ENCODE results near the gene PRKAR1B.

Gene PRKAR1B

DNA sequence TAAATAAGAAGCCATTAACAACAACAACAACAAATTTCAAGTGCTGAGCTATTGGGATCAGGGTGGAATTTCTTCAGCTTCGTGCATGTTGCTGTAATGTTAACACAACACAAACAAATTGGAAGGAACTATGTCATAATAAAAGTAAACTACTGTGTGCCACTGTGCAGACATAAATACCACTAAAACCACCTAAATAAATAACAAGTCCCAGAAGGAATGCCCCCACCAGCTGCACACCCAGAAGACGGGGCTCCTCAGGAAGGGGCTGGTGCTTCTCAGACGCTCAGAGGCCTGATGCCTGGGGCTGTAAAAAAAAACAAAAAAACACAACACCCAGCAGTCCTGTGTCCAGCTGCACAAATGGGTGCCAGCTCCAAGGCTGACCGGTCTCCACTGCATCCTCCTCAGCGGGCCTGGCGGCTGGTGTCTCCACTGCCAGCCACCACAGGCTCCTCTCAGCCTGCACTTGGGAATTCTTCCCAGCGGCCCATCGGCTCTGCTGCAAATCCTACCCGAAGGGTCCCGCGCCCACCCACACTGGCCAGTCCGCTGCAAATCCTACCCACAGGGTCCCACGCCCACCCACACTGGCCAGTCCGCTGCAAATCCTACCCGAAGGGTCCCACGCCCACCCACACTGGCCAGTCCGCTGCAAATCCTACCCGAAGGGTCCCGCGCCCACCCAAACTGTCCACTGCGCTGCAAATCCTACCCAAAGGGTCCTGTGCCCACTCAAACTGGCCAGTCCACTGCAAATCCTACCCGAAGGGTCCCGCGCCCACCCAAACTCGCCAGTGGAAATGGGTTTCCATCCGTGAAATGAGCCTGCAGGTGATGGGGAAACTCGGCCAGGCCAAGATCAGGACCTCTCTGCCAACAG is 36.4 kb downstream of the PRKAR1B start:
- H3K27ac ChIP-seq (ENCODE audit: extremely low read depth, low read depth, low read length) = no peak overlapping the region
- H3K4me1 ChIP-seq (ENCODE audit: control insufficient read depth, insufficient read depth, low read length) = no peaks in the 10 kb centered on the region
- POLR2A ChIA-PET = interaction anchor here (0.5 kb wide), 1 partner anchor 17 kb away, joined by 5 read pairs; no protein-coding TSS in a partner anchor
- CTCF ChIA-PET = interaction anchor here (0.6 kb wide), 1 partner anchor 631 kb away, joined by 3 read pairs; no protein-coding TSS in a partner anchor
- H3K9me3 ChIP-seq (ENCODE audit: control insufficient read depth, insufficient read depth, low read depth, low read length) = no peaks in the 10 kb centered on the region; the same call in 1 of the 2 replicates
- no peak overlapping the region for H3K4me3 ChIP-seq (ENCODE audit: low read depth, low read length)
- H3K36me3 ChIP-seq (ENCODE audit: control insufficient read depth in 2 of 2, insufficient read depth in 1 of 2, low read length in 2 of 2) = no peaks in the 10 kb centered on the region
- no peak for TF ChIP-seq EGR2 (tag by site-specific recombination; IDR thresholded peaks at IDR 0.05; ENCODE audit: low read depth)
- TF ChIP-seq ZNF223 (tag by site-specific recombination; IDR thresholded peaks at IDR 0.05) = no peak
- no peak for TF ChIP-seq ZBTB20 (tag by site-specific recombination; IDR thresholded peaks at IDR 0.05)
- no peak for TF ChIP-seq ZNF184 (tag by site-specific recombination; IDR thresholded peaks at IDR 0.05)
- TF ChIP-seq ZNF202 (tag by site-specific recombination; IDR thresholded peaks at IDR 0.05; ENCODE audit: borderline replicate concordance) = no peak

DNA sequence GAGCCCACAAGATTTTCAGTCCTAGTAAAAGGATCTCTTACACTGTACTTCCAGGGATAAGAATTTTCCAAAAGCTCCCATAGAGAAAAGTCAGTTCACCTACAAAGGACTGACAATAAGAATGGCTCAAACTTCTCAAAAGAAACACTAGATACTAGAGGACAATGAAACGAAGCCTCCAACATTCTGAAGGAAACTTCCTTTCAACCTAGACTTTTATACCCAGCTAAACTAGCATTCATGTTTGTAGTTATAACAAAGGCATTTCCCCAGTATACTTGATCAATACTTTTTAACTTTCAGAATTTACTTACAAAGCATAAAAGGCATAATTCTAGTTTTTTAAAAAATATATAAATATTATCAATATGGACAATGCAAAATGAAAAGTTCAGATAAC is 41.5 kb downstream of the PRKAR1B start:
- Histone ChIP-seq H3K4me3 (ENCODE audit: low read depth, low read length) (no peak overlapping the region), H3K36me3 (ENCODE audit: control insufficient read depth in 2 of 2, insufficient read depth in 1 of 2, low read length in 2 of 2) (no peaks in the 10 kb centered on the region), H3K4me1 (ENCODE audit: control insufficient read depth, insufficient read depth, low read length) (no peaks in the 10 kb centered on the region), H3K9me3 (ENCODE audit: control insufficient read depth, insufficient read depth, low read depth, low read length) (no peaks in the 10 kb centered on the region; the same call in 1 of the 2 replicates), H3K27ac (ENCODE audit: extremely low read depth, low read depth, low read length) (no peak overlapping the region)
- TF ChIP-seq RBAK (tag by site-specific recombination; IDR thresholded peaks at IDR 0.05) (no peak), ZNF626 (tag by site-specific recombination; IDR thresholded peaks at IDR 0.05) (no peak), ZNF792 (tag by site-specific recombination; IDR thresholded peaks at IDR 0.05) (no peak), ZFP69B (tag by site-specific recombination; IDR thresholded peaks at IDR 0.05) (no peak)
- TF ChIP-seq, protein P1, sequence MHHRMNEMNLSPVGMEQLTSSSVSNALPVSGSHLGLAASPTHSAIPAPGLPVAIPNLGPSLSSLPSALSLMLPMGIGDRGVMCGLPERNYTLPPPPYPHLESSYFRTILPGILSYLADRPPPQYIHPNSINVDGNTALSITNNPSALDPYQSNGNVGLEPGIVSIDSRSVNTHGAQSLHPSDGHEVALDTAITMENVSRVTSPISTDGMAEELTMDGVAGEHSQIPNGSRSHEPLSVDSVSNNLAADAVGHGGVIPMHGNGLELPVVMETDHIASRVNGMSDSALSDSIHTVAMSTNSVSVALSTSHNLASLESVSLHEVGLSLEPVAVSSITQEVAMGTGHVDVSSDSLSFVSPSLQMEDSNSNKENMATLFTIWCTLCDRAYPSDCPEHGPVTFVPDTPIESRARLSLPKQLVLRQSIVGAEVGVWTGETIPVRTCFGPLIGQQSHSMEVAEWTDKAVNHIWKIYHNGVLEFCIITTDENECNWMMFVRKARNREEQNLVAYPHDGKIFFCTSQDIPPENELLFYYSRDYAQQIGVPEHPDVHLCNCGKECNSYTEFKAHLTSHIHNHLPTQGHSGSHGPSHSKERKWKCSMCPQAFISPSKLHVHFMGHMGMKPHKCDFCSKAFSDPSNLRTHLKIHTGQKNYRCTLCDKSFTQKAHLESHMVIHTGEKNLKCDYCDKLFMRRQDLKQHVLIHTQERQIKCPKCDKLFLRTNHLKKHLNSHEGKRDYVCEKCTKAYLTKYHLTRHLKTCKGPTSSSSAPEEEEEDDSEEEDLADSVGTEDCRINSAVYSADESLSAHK (tag by site-specific recombination; IDR thresholded peaks at IDR 0.05) = no peak
- TF ChIP-seq, protein P2, sequence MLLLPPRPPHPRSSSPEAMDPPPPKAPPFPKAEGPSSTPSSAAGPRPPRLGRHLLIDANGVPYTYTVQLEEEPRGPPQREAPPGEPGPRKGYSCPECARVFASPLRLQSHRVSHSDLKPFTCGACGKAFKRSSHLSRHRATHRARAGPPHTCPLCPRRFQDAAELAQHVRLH (tag by site-specific recombination; IDR thresholded peaks at IDR 0.05) = no peak
- ChIA-PET CTCF (no interaction called here), POLR2A (no interaction called here)

DNA sequence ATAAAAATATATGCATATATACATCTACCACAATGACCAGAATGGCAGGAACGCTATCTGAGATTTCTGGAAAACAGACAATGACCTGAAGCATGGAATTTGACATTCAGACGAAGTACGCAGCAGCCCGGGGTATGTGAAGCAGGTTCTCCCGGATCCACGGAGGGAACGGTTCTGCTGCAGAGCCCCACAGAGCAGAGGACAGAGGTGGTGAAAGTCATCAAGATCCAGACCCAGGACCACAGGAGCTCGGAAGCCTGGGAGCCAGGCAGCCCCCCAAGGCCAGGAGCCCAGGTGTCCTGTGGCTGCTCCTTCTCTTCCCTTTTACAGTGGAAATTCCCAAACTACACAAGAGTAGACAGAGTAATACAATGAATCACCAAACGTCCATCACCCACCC is 42.7 kb downstream of the PRKAR1B start:
- ChIA-PET CTCF (no interaction called here), POLR2A (interaction anchor here (0.6 kb wide), 1 partner anchor 138 kb away, joined by 3 read pairs; no protein-coding TSS in a partner anchor)
- TF ChIP-seq, protein P3, sequence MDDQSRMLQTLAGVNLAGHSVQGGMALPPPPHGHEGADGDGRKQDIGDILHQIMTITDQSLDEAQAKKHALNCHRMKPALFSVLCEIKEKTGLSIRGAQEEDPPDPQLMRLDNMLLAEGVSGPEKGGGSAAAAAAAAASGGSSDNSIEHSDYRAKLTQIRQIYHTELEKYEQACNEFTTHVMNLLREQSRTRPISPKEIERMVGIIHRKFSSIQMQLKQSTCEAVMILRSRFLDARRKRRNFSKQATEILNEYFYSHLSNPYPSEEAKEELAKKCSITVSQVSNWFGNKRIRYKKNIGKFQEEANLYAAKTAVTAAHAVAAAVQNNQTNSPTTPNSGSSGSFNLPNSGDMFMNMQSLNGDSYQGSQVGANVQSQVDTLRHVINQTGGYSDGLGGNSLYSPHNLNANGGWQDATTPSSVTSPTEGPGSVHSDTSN (CRISPR knock-in tag; IDR thresholded peaks at IDR 0.05) = no peak
- TF ChIP-seq BCL11A (tag by site-specific recombination; IDR thresholded peaks at IDR 0.05; ENCODE audit: low read depth) = no peak
- no peak for TF ChIP-seq ZNF354C (tag by site-specific recombination; IDR thresholded peaks at IDR 0.05; ENCODE audit: borderline replicate concordance, low read depth)
- TF ChIP-seq PRDM1 (tag by site-specific recombination; IDR thresholded peaks at IDR 0.05) = no peak
- TF ChIP-seq ZNF837 (tag by site-specific recombination; IDR thresholded peaks at IDR 0.05) = no peak
- no peak for TF ChIP-seq ZNF37A (tag by site-specific recombination; IDR thresholded peaks at IDR 0.05)
- no peak for TF ChIP-seq ZNF664 (tag by site-specific recombination; IDR thresholded peaks at IDR 0.05)
- TF ChIP-seq ZNF791 (tag by site-specific recombination; IDR thresholded peaks at IDR 0.05) = no peak
- no peak for TF ChIP-seq ZNF292 (tag by site-specific recombination; IDR thresholded peaks at IDR 0.05; ENCODE audit: borderline replicate concordance, low read depth)
- TF ChIP-seq KLF9 (tag by site-specific recombination; IDR thresholded peaks at IDR 0.05; ENCODE audit: low read depth) = no peak
- no peak for TF ChIP-seq ZNF324 (tag by site-specific recombination; IDR thresholded peaks at IDR 0.05)
- TF ChIP-seq SCRT2 (tag by site-specific recombination; IDR thresholded peaks at IDR 0.05) = no peak
- TF ChIP-seq ZNF501 (tag by site-specific recombination; IDR thresholded peaks at IDR 0.05) = no peak
- TF ChIP-seq ZNF341 (tag by site-specific recombination; IDR thresholded peaks at IDR 0.05; ENCODE audit: low read depth) = no peak
- TF ChIP-seq ZBTB8A (tag by site-specific recombination; IDR thresholded peaks at IDR 0.05) = no peak
- TF ChIP-seq ZNF830 (tag by site-specific recombination; IDR thresholded peaks at IDR 0.05; ENCODE audit: low read depth) = no peak

More for the DNA sequence above, 42.7 kb downstream of the PRKAR1B start:
- Histone ChIP-seq H3K36me3 (ENCODE audit: control insufficient read depth in 2 of 2, insufficient read depth in 1 of 2, low read length in 2 of 2) (peaks cover 0 to 4% of the 10 kb centered on the region in 2 experiments; a peak in 2 of 3 replicates), H3K4me3 (ENCODE audit: low read depth, low read length) (no peak overlapping the region), H3K4me1 (ENCODE audit: control insufficient read depth, insufficient read depth, low read length) (no peaks in the 10 kb centered on the region), H3K9me3 (ENCODE audit: control insufficient read depth, insufficient read depth, low read depth, low read length) (no peaks in the 10 kb centered on the region; the same call in 1 of the 2 replicates), H3K27ac (ENCODE audit: extremely low read depth, low read depth, low read length) (no peak overlapping the region)
